ENCODE results near the gene TAF1B.

Gene TAF1B

GRCh38 chr2:9979977-9980376 is 136.7 kb downstream of the TAF1B start:
- no peak for DNase-seq (ENCODE audit: low spot score)
- TF ChIP-seq, protein P1, sequence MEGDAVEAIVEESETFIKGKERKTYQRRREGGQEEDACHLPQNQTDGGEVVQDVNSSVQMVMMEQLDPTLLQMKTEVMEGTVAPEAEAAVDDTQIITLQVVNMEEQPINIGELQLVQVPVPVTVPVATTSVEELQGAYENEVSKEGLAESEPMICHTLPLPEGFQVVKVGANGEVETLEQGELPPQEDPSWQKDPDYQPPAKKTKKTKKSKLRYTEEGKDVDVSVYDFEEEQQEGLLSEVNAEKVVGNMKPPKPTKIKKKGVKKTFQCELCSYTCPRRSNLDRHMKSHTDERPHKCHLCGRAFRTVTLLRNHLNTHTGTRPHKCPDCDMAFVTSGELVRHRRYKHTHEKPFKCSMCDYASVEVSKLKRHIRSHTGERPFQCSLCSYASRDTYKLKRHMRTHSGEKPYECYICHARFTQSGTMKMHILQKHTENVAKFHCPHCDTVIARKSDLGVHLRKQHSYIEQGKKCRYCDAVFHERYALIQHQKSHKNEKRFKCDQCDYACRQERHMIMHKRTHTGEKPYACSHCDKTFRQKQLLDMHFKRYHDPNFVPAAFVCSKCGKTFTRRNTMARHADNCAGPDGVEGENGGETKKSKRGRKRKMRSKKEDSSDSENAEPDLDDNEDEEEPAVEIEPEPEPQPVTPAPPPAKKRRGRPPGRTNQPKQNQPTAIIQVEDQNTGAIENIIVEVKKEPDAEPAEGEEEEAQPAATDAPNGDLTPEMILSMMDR (IDR thresholded peaks at IDR 0.05; ENCODE audit: extremely low read depth, insufficient read depth, missing control alignments): no peak
- in situ Hi-C loops (cut with MboI; ENCODE audit: low pct_unique_long_range_greater_than_20kb, low sequenced_read_pairs, unreplicated experiment): no loop called here

DNA sequence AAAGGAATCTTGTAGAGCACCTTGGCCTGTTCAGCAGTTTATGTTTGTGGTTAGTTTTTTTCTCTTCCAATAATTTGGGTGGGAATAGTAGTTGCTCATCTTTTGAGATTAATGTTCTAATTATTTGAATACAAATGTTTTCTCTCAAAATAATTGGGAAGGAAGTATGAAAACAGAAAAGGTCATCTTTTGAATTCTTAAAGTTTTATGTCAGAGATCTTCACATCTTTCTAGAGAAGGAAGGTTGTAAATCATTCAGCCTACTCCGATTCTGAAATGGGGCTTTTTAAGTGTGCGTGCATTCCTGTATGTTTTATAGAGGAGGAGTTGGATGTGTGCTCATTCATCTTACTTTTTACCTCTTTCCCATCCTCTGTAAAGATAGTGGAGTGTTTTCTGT is 137.2 kb downstream of the TAF1B start:
- DNase-seq (ENCODE audit: low spot score): no peak
- in situ Hi-C loops (cut with MboI; ENCODE audit: low pct_unique_long_range_greater_than_20kb, low sequenced_read_pairs, unreplicated experiment): no loop called here
- TF ChIP-seq, protein P1 (IDR thresholded peaks at IDR 0.05; ENCODE audit: extremely low read depth, insufficient read depth, missing control alignments): no peak

DNA sequence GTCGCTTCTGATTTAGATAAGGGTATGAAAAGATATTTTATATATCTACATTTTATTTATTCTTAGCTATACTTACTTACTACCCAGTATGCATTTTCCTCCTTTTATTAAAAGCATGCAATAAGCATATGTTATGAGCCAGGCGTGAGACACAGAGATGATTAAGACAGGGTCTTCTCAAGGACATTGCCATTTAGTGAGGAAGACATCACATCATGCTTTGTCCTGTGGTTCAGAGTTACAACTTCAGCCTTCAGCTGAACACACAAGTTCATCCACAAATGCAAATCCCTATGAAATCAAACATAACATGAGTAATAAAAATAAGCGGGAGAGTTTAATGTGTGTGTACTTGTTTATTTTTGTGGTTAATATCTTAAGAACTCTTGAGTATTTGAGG is 138.4 kb downstream of the TAF1B start:
- TF ChIP-seq, protein P1 (IDR thresholded peaks at IDR 0.05; ENCODE audit: extremely low read depth, insufficient read depth, missing control alignments): no peak
- in situ Hi-C loops (cut with MboI; ENCODE audit: low pct_unique_long_range_greater_than_20kb, low sequenced_read_pairs, unreplicated experiment): no loop called here
- DNase-seq (ENCODE audit: low spot score): no peak

GRCh38 chr2:9982248-9982647 is 139.0 kb downstream of the TAF1B start:
- no peak for DNase-seq (ENCODE audit: low spot score)
- in situ Hi-C loops (cut with MboI; ENCODE audit: low pct_unique_long_range_greater_than_20kb, low sequenced_read_pairs, unreplicated experiment): no loop called here
- TF ChIP-seq, protein P1 (IDR thresholded peaks at IDR 0.05; ENCODE audit: extremely low read depth, insufficient read depth, missing control alignments): no peak

GRCh38 chr2:9982891-9983290 is 139.6 kb downstream of the TAF1B start:
- TF ChIP-seq, protein P1 (IDR thresholded peaks at IDR 0.05; ENCODE audit: extremely low read depth, insufficient read depth, missing control alignments): no peak
- in situ Hi-C loops (cut with MboI; ENCODE audit: low pct_unique_long_range_greater_than_20kb, low sequenced_read_pairs, unreplicated experiment): no loop called here

GRCh38 chr2:9983401-9984216 is 140.3 kb downstream of the TAF1B start:
- TF ChIP-seq, protein P1 (IDR thresholded peaks at IDR 0.05; ENCODE audit: extremely low read depth, insufficient read depth, missing control alignments): no peak
- no peak for DNase-seq (ENCODE audit: low spot score)
- in situ Hi-C loops (cut with MboI; ENCODE audit: low pct_unique_long_range_greater_than_20kb, low sequenced_read_pairs, unreplicated experiment): no loop called here

More at GRCh38 chr2:9982891-9983290, 139.6 kb downstream of the TAF1B start:
- no peak for DNase-seq (ENCODE audit: low spot score)
